ENCODE data around the gene CHRNA4. TPM values are rescaled to one million over a fixed set of nuclear protein-coding genes. Genes with fewer than 3 reads are reported as not detected.

Gene CHRNA4
- total and polyA plus RNA-seq, 2 donors (not counting 1 experiment from before 2014, with no cell fraction given) = not detected

DNA sequence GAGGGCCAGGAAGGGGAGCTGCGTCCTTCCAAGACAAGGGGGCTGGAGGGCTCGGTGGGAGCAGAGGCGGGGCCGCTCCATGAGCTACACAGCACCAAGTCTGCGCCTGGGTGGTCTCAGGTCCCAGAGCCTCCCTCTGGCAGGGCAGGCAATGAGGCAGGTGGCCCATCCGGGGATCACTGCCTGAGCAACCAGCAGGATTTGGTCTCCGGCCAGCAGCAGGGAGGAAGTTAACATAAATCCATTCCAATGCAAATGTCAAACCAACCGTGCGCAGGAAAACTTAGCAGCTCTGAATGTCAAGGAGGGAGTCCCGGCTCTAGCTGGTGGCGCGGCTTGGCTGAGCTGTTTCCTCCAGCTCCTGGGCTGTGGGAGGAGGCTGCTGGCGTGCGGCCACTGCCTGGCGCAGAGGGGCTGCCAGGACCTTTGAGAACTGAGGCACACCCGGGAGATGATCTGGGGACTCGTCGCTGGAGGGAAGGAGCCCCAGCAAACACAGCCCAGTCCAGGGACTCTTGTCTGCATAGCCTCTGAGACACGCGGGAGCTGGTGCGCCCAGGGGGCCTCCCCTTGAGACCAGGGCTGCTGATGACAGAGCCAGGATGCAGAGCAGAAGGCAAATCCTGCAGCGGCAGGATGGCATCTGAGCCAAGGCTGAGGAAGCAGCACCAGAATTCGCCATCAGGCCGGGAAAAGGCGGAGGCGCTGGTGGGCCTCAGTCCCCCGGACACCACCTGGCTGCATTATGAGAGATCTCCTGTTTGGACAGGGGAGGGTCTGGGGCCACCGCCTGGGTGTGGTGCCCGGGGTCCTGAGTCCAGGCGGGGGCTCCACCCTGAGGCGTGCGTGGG lies 33.1 kb upstream of the CHRNA4 start:
- Histone ChIP-seq H2AFZ (ENCODE audit: low read length) (no peak overlapping the region), H3K4me1 (ENCODE audit: control insufficient read depth, extremely low read depth, insufficient read depth, low read length) (no peaks in the 10 kb centered on the region), H3K9me3 (ENCODE audit: control insufficient read depth, insufficient read depth, low read depth, low read length) (no peaks in the 10 kb centered on the region), H3K27me3 (ENCODE audit: control insufficient read depth, insufficient read depth, low read length) (no peaks in the 10 kb centered on the region), H4K20me1 (ENCODE audit: control insufficient read depth, extremely low read depth, insufficient read depth, low read length) (no peaks in the 10 kb centered on the region), H3K36me3 (ENCODE audit: control insufficient read depth, insufficient read depth, low read length) (no peaks in the 10 kb centered on the region), H3K79me2 (ENCODE audit: control insufficient read depth, insufficient read depth, low read length) (no peaks in the 10 kb centered on the region), H3K4me2 (ENCODE audit: extremely low read depth, insufficient read depth, low read length) (no peak overlapping the region), H3K9ac (ENCODE audit: insufficient read depth, low read length) (no peak overlapping the region), H3K27ac (ENCODE audit: insufficient read depth, low read length) (no peak overlapping the region), H3K4me3 (replicated peaks in 1 of 4; ENCODE audit: control extremely low read depth in 1 of 4, insufficient read depth in 1 of 4, low read depth in 3 of 4, low read length in 4 of 4) (no peak overlapping the region)
- TF ChIP-seq, protein P1, sequence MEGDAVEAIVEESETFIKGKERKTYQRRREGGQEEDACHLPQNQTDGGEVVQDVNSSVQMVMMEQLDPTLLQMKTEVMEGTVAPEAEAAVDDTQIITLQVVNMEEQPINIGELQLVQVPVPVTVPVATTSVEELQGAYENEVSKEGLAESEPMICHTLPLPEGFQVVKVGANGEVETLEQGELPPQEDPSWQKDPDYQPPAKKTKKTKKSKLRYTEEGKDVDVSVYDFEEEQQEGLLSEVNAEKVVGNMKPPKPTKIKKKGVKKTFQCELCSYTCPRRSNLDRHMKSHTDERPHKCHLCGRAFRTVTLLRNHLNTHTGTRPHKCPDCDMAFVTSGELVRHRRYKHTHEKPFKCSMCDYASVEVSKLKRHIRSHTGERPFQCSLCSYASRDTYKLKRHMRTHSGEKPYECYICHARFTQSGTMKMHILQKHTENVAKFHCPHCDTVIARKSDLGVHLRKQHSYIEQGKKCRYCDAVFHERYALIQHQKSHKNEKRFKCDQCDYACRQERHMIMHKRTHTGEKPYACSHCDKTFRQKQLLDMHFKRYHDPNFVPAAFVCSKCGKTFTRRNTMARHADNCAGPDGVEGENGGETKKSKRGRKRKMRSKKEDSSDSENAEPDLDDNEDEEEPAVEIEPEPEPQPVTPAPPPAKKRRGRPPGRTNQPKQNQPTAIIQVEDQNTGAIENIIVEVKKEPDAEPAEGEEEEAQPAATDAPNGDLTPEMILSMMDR (conservative IDR thresholded peaks at IDR 0.05 in 1 of 2, IDR thresholded peaks at IDR 0.05 in 1 of 2; ENCODE audit: low read depth in 1 of 2, low read length in 2 of 2) = no peak
- no peak for TF ChIP-seq EZH2 (IDR thresholded peaks at IDR 0.05; ENCODE audit: low read length, missing control alignments)
- DNase-seq (ENCODE audit: low read depth in 2 of 2) = peak in 1 of 2 donors; percentile 9

DNA sequence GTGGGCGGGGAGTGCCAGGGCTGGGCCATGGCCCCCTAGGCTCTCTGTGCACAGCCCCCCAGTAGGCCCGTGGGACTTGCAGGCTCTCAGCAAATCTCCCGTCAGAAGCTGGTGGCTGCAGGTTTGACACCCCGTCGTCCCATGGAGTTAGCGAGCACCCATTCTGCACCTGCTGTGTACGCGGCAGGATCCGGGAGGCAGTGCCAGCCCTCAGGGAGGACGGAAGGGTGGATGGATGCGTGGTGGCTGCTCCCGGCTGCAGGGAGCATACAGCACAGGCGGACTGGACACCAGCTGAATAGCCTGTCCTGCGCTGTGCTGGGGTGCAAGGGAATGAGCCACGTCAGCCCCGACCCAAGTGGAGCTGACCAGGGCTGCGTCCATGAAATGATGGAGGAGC lies 32.4 kb upstream of the CHRNA4 start:
- Histone ChIP-seq H3K27me3 (ENCODE audit: control insufficient read depth, insufficient read depth, low read length) (no peaks in the 10 kb centered on the region), H3K36me3 (ENCODE audit: control insufficient read depth, insufficient read depth, low read length) (no peaks in the 10 kb centered on the region), H4K20me1 (ENCODE audit: control insufficient read depth, extremely low read depth, insufficient read depth, low read length) (no peaks in the 10 kb centered on the region), H3K9ac (ENCODE audit: insufficient read depth, low read length) (no peak overlapping the region), H3K9me3 (ENCODE audit: control insufficient read depth, insufficient read depth, low read depth, low read length) (no peaks in the 10 kb centered on the region), H3K79me2 (ENCODE audit: control insufficient read depth, insufficient read depth, low read length) (no peaks in the 10 kb centered on the region), H3K4me2 (ENCODE audit: extremely low read depth, insufficient read depth, low read length) (no peak overlapping the region), H2AFZ (ENCODE audit: low read length) (no peak overlapping the region), H3K4me3 (replicated peaks in 1 of 4; ENCODE audit: control extremely low read depth in 1 of 4, insufficient read depth in 1 of 4, low read depth in 3 of 4, low read length in 4 of 4) (no peak overlapping the region), H3K27ac (ENCODE audit: insufficient read depth, low read length) (no peak overlapping the region), H3K4me1 (ENCODE audit: control insufficient read depth, extremely low read depth, insufficient read depth, low read length) (no peaks in the 10 kb centered on the region)
- TF ChIP-seq, protein P1 (conservative IDR thresholded peaks at IDR 0.05 in 1 of 2, IDR thresholded peaks at IDR 0.05 in 1 of 2; ENCODE audit: low read depth in 1 of 2, low read length in 2 of 2) = no peak
- no peak for TF ChIP-seq EZH2 (IDR thresholded peaks at IDR 0.05; ENCODE audit: low read length, missing control alignments)
- no peak for DNase-seq (ENCODE audit: low read depth in 2 of 2)

DNA sequence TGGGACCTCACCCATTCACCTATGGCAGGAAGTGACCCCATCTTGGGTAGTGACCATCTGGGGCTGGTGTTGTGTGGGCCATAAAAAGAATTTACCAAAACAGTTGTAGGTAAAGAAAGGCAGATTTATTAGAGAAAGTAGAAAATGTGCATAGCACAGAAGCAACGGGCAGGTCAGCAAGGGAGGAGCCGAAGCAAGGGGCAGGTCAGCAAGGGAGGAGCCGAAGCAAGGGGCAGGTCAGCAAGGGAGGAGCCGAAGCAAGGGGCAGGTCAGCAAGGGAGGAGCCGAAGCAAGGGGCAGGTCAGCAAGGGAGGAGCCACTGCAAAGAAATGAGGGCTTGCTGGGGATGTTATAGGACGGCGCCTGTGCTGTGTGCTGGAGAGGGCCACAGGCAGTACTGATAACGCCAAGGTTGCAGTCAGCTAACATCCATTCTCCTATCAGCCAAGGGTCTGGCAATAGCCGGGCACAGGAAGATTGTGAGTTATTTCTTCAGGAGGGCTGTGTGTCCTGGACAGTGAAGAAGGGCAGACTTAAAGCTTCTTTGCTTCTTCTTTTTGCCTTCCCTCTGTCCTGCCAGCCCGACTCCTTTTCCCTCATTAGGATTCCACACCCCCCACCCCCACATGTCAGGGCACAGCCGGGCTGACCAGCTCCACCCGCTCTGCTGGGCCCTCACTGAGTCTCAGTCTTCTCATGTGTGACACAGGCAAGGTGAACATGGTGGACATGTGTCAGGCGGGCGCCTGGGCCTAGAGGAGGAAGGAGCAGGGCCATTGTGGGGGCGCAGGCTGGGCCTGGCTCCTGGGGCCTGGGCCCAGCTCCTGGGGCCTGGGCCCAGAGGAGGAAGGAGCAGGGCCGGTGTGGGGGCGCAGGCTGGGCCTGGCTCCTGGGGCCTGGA lies 31.6 kb upstream of the CHRNA4 start:
- no peaks in the 10 kb centered on the region for H3K79me2 ChIP-seq (ENCODE audit: control insufficient read depth, insufficient read depth, low read length)
- no peaks in the 10 kb centered on the region for H3K4me1 ChIP-seq (ENCODE audit: control insufficient read depth, extremely low read depth, insufficient read depth, low read length)
- peaks cover 2% of the 10 kb centered on the region for H3K9me3 ChIP-seq (ENCODE audit: control insufficient read depth, insufficient read depth, low read depth, low read length)
- no peaks in the 10 kb centered on the region for H4K20me1 ChIP-seq (ENCODE audit: control insufficient read depth, extremely low read depth, insufficient read depth, low read length)
- H3K9ac ChIP-seq (ENCODE audit: insufficient read depth, low read length) = no peak overlapping the region
- no peak overlapping the region for H3K4me3 ChIP-seq (replicated peaks in 1 of 4; ENCODE audit: control extremely low read depth in 1 of 4, insufficient read depth in 1 of 4, low read depth in 3 of 4, low read length in 4 of 4)
- no peaks in the 10 kb centered on the region for H3K36me3 ChIP-seq (ENCODE audit: control insufficient read depth, insufficient read depth, low read length)
- TF ChIP-seq, protein P1 (conservative IDR thresholded peaks at IDR 0.05 in 1 of 2, IDR thresholded peaks at IDR 0.05 in 1 of 2; ENCODE audit: low read depth in 1 of 2, low read length in 2 of 2) = no peak
- TF ChIP-seq EZH2 (IDR thresholded peaks at IDR 0.05; ENCODE audit: low read length, missing control alignments) = no peak
- DNase-seq (ENCODE audit: low read depth in 2 of 2) = no peak
- H3K27ac ChIP-seq (ENCODE audit: insufficient read depth, low read length) = no peak overlapping the region
- H3K27me3 ChIP-seq (ENCODE audit: control insufficient read depth, insufficient read depth, low read length) = no peaks in the 10 kb centered on the region
- H2AFZ ChIP-seq (ENCODE audit: low read length) = no peak overlapping the region
- no peak overlapping the region for H3K4me2 ChIP-seq (ENCODE audit: extremely low read depth, insufficient read depth, low read length)

All from fibroblast of lung (primary cell).